GM19395 (cell line): ENCODE results near the gene CCDC77.

ENCODE experiments used
- ATAC-seq: cut with Tn5 transposase; IDR thresholded peaks from one replicate; pipeline ENCODE4 v1.9.1; 2021; ENCODE audit warnings: mild to moderate bottlenecking, moderate library complexity; ENCODE audit not compliant: unreplicated experiment

CCDC77 gene

DNA sequence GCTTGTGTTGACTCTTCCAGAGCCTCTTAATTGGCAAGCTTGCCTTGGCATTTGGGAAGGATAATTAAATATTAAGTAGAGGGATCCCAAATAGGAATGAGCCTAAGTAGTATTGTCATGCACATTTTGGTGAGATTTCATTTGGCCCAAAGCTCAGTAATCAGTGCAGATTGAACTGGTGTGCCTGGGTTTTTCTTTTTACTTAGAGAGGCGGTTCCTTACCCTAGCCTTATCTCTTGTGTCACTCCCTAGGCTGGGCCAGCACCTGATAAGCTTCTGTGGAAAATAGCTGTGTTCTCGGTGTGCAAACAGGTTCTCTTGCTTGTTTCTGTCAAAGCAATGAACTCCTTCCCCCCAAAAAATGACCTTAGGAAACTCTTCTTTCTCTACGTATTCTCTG, 49.0 kb downstream of the CCDC77 start:
- ATAC-seq, result no peak

DNA sequence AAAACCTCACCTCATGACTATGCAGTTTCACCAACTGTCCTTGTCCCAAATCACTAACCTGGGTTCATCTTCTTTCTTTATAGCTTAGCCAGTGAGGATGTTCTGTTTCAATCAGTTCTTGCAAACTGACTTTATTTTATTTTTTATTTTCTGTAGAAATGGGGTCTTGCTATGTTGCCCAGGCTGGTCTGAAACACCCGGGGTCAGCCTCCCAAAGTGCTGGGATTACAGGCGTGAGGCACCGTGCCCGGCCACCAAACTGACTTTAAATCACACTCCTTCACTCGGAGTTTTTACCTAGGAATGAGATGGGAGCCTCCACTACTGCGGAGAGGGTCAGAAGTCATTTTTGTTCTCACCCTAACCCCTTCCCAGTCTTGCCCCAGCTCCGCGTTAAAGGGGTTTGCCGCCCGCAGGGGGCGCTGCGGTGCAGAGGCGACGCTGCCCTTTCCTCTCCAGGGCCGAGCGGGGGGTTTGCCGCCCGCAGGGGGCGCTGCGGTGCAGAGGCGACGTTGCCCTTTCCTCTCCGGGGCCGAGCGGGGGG, 51.3 kb downstream of the CCDC77 start:
- ATAC-seq, result no peak

DNA sequence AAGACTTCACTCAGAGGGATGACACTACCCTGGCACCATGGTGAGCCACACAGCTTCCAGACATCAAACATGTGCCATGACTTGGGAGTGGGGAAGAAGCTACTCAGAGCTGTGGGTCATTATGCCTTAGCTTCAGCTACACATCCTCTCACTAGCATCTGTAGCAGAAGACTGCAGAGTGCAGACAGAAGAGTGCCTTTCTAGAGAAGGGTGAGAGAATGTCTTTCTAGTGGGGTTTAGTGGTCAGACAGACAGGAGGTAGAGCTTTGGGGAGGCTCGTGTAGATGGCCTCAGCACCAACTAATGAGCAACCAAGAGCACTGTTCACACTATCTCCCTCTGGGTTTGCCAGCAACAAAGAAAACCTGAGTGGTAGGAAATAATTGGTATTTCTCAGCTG, 53.4 kb downstream of the CCDC77 start:
- ATAC-seq, result no peak

DNA sequence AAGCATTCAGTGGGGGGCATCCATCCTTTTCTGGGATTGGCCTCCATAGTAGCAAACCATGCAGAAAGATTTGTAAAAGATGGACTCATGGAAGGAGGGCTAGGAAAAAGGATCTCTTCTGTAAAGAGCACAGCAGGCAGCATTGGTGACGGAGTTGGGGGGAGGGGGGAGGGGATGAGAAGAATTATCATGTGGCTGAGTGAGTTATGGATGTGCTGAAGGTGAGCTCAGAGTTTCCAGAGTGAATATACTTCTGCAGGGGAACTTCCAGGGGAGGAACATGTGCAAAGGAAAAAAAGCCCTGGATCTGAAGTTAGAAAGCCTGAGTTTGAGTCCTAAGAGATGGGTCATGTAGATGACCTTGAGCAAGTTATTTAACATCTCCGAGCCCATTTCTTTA, 54.4 kb downstream of the CCDC77 start:
- ATAC-seq, result no peak

DNA sequence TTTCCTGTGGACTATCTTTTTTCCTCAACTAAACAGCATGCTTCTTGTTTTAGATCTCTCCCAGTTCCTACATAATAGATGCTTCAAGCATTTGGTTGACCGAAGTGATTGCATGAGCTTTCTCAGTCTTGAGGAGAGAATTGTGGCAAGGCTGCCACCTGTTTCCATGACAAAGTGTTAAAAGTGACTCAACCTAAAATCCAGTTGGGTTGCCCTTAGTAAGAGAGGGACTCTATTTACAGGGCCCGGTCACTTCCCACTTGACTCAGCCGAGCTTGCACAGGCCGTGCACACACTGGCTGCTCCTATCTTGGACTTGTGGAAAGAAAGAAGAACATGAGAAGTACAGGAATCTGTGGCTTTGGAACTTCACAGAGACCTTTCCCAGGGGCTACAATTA, 56.2 kb downstream of the CCDC77 start:
- no peak for ATAC-seq

DNA sequence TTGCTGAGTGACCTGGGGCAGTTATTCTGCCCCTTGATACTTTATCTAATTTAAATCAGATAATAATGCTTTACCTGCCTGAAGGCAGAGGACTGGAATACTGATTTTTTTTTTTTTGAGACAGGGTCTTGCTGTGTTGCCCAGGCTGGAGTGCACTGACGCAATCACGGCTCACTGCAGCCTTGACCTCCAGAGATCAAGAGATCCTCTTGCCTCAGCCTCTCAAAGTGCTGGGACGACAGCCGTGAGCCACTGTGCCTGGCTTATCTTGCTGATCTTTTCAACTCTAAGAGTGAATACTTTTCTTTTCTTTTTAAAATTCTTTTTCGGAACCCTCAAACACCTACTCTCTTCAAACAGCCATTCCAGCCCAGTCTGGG, 57.6 kb downstream of the CCDC77 start:
- no peak for ATAC-seq

DNA sequence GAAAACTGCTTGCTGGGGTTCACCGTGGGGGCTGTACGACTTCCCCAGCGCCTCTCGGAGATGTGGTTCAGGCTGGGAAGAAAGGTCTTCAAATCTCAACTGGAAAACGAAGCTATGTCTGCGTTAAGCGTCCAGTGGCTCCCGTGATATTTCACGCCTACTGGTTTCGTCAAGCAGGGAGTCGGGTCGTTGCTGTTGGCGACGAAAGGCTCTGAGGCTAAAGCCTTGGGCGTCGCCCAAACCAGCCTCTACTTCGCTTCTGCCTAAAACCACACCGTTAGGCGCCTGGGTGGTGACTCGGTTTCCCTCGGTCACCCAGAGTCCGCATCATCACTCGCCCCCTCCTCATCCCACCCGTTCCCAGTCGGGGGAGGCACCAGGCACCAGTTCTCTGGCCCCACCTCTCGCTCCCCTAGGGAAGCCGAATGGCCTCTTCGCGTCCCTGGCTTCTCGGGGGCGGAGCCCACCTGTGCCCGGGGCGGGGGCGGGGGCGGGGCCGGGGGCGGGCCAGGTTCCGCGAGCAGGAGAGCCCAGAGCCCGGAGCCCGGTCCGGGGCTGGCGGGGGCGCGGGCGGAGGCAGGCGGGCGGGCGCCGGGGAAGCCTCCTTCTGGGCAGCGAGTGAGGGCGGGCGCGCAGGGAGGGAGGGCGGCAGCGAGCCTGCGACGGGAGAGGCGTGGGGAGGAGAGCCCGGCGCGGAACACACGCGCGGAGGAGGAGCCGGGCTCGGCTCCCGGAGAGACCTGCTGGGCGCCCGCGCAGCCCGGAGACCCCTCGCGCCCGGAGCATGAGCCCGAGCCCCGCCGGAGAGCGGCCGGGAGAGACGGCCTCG, 58.2 kb downstream of the CCDC77 start, which contains the start of gene B4GALNT3:
Gene B4GALNT3, plus strand, starts transcription at position 510 of the 829 bp plus-strand sequence. CDS start 438 bp downstream, outside the sequence.
- ATAC-seq, result no peak

DNA sequence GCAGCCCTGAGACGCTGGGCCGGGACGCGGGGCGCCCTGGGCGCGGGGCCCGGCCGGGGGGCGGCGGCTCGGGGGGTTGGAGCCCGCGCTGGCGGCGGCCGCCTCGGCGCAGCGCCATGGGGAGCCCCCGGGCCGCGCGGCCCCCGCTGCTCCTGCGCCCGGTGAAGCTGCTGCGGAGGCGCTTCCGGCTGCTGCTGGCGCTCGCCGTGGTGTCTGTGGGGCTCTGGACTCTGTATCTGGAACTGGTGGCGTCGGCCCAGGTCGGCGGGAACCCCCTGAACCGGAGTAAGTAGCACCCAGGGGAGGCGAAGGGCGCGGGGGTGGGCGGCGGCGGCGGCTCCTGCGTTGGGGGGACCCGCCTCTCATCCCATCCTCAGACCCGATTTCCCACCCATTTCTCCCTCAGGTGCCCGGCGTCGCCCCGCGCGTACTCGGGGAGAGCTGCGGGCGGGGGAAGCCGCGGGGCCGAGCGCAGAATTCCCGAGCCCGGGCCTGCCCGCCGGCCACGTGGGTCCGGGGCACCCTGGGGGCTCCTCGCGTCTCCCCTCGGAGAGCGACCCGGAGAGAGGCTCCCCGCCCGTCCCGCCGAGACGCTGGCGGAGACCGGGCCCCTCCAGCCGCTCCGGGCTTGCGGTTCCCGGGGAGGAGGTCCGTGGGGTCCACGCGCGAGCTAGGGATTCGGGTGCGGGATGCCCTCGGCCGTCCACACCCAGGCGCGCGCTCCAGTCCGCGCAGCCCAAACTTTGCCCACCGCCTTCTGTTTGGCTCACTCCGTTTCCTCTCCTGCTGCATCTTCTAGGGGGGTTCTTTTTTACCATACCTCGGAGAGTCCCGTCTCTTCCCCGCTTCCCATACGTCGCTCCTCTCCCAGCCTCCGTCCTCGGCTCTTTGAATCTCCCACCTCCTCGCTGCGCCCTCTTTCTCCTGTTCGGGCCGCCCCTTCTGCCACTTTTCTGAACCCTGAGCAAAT, 59.1 kb downstream of the CCDC77 start:
- no peak for ATAC-seq

DNA sequence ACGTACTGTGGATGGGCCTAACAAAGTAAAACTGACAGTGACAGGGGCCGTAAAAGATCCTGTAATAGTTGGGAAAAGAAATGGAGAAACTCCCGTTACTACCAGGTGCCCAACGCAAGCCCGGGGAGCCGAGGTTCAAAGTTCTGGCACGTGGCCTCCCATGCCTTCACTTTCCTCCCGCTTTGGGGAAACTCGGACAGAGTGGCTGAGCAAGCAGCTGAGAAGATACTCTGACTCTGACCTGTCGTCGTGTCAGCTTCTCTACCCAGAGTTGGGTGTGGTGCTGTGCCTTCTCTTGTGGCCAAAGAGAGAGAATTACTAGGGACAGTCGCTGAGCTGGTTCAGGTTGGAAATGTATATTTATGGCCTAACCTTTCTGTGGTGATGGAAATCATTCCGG, 60.0 kb downstream of the CCDC77 start:
- no peak for ATAC-seq

DNA sequence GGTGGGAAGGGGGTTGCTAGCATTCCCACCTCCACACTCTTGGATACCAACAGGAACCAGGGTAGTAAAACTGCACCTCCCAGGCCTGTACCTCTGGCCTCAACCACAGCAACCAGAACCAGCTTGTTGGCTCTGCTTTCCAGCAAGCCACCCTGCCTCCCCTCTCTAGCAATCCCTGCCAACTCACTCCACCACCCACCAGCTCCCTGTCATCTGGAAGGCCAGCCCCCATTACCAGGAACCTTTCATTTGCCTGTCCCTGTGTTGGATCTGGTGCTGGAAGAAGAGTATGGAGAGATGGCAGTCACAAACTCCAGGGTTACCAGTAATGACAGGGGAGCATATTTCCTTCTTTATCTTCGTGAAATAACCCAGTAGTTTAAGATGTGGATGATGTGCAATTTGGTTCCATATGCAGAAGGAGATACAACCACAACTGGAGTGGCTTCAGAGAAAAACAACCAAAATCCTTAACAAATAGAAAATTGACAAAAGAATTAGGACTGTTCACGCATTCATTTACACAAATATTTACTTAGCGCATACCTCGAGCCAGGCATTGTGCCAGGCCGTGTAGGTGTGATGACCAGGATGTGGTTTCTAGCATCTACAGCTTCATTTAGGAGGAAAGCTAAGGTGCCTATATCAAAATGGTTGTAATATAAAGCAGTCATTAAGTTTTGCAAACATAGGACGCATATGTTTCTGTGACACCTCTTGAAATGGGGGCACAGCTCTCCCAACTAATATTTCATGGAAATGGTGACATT, 61.7 kb downstream of the CCDC77 start:
- ATAC-seq, result no peak

DNA sequence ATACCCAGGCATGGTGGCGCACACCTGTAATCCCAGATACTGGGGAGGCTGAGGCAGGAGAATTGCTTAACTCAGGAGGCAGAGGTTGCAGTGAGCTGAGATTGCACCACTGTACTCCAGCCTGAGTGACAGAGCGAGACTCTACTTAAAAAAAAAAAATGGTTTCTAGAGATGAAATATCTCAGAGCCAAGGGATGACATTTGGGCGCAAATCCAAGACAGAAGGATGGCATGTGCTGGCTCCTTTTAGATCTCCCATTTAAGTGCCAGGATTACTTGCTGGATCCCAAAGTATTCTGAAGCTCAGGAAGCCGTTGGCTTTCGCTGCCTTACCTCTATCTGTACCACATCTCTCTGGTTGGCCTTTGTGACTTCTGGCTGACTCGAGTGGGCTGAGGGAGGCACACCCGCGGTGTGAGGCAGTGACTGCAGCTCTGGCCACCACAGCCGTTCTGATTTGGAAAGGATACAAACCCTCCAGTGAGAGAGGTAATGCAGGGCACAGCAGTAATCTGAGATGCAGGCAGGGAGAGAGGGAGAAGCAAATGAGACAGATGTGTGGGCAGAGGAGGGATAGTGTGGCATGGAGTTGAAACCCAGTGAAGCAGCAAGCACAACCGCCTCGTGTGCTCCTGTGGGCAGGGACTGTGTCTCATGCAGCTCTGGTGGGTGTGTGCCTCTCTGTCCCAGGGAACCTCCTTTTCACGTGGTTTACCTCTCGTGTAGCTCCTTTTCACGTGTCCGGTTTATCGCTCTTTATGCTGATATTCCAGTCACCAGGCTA, 63.2 kb downstream of the CCDC77 start:
- ATAC-seq, result no peak

DNA sequence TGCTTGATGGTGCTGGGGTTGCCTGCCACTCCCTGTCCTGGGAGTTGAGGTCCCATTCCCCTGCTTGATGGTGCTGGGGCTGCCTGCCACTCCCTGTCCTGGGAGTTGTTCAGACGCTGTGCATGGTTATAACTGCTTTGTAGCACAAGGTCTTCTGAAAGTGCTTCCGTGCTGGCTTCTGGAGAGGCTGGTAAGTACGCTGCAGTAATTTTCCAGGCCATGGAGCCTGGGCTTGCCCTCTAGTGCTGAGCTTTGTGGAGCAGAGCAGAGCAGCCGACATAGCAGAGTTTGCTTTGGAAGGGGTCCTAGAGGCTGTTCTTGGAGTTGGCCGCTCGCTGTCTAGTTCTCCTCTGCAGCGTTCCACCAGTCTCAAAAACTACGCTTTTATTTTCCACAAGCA, 64.6 kb downstream of the CCDC77 start:
- no peak for ATAC-seq

DNA sequence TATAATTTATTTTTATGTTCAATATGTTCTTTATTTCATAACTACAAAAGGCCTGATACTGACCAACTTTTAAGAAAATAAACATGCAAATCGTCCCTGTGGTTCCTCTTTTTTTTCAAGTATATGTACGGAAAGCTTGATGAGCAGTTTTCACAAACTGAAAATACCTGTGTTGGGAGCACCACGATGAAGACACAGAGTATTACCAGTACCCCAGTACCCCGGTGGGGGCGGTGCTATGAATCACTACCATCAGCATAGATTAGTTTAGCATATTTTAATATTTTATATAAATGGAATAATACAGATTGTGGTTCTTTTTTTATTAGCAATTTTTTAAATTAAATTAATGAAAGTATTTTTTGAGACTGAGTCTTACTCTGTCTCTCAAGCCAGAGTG, 65.3 kb downstream of the CCDC77 start:
- no peak for ATAC-seq

DNA sequence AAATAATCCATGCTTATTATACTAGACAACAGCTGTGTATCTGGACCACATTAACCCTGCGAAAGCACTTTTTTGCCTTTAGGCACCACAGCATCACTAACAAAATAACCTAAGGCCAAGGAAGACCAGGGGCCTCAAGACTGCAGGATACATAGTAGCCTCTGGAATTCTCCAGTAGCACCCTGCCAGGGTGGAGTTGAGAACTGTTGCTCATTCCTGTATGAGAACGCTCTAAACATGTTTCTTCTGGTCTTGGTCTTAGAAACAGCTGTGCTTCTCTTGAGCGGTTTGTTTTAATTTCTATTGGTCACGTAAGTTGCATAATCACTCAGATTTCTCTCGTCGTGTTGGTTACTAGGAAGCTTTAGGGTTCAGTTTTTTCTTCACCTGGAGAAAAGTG, 66.1 kb downstream of the CCDC77 start:
- no peak for ATAC-seq

DNA sequence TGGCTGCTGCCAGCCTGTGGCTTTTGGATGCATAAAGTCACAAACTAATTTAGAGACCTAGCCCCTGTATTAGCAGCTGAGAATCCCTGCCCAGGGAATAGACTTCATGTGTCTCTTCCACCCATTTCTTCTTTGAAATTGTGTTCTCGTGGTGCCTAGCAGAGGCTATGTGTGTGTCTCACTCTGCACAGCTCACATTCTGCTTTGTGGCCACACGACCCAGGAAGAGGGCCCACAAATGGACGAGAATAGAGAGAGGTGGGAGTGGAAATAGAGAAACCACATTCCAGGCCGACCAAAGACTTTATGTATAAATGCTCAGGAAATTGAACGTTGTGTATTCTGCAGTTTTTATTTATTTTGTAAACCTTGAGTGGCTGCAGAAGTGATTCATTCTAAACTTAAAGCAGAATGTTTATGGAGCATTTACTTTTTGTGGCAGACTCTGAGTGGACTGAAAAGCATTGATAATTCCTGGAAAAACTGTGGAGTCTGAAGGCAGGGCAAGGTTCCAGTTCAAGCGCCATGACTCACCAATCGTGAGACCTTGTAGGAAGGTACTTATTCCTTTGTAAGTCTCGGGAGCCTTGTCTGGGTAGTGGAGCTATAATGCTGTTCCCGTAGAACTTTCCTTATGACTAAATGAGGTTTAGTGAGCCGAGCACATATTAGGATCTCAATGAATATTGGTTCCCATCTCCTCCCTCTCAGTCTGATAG, 67.4 kb downstream of the CCDC77 start:
- ATAC-seq, result no peak

DNA sequence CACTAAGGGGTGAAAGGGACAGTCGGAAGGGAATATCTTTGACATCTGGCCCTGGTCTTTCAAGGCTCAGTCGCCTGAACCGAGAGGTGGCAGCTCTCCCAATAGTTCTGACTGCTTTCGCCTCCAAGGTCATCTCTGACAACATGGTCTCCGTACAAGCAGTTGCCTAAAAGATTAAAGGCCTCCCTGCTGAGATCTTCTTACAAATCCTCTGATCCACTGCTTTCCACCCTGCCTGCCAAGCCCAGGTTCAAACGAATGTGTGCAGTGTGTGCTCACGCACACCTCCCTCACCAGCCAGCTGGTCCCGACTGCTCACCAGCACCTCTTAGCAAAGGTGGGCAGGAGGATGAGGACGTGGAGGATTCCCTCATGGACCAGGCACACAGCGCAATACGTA, 68.7 kb downstream of the CCDC77 start:
- ATAC-seq, result no peak

DNA sequence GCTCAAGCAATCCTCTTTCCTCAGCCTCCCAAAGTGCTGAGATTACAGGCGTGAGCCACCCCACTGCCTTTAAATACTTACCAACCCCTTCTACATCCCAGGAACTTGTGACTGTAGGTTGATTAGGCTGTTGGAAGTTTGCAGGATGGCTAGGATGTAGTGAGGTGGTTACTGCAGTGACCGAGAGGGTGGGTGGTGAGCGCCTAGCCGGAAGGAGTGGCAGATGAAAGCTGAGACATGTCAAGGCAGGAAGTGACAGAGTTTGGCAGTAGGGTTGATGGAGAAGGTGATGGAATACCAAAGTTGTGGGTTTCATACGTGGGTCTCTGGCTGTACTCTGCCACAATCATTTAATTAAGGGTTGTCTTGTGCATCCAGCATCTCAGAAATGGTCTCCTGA, 71.8 kb downstream of the CCDC77 start:
- ATAC-seq, result no peak

DNA sequence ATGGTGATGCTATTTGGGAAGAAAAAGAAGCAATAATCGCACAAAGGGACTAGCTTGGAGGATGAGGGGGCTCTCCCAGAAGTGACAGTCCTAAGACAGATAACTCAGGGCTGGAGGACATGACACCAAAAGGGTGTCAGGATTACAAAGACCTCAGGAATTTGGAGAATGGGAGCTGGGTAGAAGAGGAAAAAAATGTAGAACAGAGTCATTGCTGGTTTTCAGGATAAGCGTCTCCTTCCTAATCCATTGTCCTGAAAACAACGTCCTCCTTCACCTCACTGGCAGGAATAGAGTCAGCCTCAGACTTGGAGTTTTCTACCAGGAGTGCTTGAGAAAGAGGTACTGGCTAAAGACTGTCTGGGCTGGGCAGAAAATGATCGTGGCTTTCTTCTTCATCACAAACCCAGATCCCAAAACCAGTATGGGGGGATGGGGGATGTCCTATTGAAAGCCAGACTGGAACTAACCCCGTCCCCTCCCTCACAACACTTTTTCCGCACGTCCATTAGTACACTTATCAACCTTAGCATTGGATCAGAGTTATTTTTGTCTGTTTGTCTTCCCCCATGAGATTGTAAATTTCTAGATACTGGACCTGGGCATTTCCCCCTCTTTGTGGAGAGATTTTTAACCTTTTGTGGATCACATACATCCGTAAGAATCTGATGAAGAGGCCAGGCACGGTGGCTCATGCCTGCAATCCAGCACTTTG, 72.6 kb downstream of the CCDC77 start:
- ATAC-seq, result no peak

DNA sequence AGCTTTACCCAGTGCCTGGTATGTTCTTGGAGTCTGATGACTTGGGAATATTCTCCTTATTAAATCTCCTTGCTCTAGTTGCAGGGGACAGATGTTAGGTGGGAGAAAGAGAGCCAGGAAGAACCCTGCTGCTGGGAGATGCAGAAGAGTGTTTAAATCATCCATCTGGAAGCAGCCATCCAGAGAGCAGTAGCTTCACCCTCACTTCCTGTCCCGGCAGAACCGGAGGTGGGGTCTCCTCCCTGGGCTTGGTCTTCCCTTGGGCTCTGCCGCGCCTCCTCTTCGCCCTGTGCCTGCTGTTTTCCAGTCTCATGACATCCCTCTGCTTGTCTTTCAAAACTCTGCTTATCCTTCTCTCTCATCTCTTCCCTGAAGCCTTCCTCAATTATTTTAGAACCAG, 73.8 kb downstream of the CCDC77 start:
- no peak for ATAC-seq
